IPS-NIHi7 (cell line): ENCODE results near the gene RDH5.

ENCODE experiments used
- DNase-seq: peaks from one replicate; pipeline ENCODE4 v3.0.0; 2012; ENCODE audit warnings: mixed read lengths; ENCODE audit errors: extremely low spot score

RDH5 gene

DNA sequence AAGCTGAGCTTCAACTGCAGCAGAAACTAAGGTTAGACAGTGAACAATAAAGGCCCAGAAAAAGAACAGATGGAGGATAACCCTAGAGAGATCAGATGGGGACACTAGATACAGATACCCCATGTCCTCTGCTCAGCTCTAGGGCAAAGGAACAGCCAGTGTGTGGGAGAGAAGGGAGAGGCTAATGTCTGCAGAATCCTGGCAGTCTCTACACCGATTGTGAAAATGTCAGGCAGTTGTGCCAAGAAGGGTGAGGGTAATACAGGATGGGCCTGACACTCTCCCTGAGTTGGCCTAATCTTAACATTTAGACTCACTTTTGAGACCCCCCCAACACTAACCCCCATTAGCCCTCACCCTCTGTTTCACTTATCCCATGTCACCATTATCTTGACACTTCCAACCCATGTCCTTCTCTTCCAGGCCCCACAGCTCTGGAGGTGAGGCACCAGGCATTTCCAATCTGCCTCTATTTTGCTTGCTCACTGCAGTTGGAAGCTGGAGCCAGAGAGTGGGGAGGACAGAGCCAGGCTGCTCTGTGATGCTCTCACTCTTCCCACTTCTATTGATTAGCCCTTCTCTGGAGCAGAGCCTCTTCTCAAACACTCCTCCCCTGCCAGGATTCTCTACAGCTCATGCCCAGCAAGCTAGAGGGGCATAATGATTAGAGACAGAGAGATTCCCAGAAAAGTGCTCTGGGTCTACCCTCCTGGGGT lies 7.3 kb upstream of the RDH5 start:
- no peak for DNase-seq

GRCh38 chr12:55713721-55714120 lies 6.5 kb upstream of the RDH5 start:
- no peak for DNase-seq

GRCh38 chr12:55715169-55715764 lies 4.9 kb upstream of the RDH5 start:
- no peak for DNase-seq

DNA sequence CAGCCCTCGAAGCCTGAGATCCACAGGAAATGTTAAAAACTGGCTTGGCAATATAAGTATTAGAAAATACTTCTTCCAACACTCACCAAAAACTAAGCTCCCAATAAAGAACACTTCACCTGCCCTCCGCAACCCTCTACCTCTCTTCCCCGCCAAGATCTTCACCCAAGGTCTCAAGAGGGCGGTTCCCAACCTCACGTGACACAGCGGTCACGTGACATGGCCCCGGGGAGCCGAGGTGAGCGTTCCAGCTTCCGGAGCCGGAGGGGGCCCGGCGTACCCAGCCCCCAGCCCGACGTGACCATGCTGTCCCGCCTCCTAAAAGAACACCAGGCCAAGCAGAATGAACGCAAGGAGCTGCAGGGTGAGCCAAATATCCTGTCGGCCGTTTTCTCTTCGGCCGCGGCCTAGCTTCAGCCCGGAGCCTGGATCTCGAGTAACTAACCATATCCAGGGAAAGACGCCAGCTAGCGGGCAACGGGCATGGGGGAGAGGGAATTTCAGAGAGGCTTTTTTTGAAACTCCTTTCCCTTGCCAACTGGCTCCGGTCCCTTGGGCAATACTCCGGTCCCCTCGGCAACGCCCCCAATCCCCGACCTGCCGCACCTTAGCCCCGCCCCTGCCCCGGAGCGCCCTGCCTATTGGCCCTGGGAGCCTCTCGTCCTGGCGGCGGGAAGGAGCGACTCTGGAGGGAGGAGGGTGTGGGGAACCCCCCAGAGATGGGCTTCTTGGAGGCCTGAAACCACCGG lies 4.2 kb upstream of the RDH5 start, which contains the start of gene BLOC1S1:
BLOC1S1 (plus strand) TSS at position 214 of the 749 bp plus-strand sequence; CDS start at position 220, 6 bp downstream.
- peak; percentile 94 for DNase-seq

- DNase-seq, result no peak
Observed at GRCh38 chr12:55716582-55716957, 3.6 kb upstream of the RDH5 start.

- DNase-seq, result no peak
Observed at GRCh38 chr12:55717011-55718007, 2.9 kb upstream of the RDH5 start.

- peak; percentile 55 for DNase-seq
Observed at GRCh38 chr12:55718015-55718414, 2.2 kb upstream of the RDH5 start.

- DNase-seq, result no peak
Observed at GRCh38 chr12:55718624-55719275, 1.4 kb upstream of the RDH5 start.

- no peak for DNase-seq
Observed at GRCh38 chr12:55719371-55719770, 822 bp upstream of the RDH5 start.

DNA sequence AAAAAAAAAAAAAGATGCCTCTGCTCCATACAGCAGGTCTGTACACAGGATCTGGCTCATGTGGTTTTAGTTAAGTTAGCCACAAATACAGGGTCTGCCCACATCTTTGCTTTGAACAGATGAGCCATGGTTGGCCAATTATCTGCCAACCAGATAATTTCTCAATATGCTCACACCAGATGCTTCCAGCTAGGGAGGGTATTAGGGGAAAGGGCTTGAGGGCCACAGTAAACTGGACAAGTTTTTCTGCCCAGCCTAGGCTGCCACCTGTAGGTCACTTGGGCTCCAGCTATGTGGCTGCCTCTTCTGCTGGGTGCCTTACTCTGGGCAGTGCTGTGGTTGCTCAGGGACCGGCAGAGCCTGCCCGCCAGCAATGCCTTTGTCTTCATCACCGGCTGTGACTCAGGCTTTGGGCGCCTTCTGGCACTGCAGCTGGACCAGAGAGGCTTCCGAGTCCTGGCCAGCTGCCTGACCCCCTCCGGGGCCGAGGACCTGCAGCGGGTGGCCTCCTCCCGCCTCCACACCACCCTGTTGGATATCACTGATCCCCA lies 776 bp downstream of the RDH5 start:
- DNase-seq, result peak; percentile 53

DNA sequence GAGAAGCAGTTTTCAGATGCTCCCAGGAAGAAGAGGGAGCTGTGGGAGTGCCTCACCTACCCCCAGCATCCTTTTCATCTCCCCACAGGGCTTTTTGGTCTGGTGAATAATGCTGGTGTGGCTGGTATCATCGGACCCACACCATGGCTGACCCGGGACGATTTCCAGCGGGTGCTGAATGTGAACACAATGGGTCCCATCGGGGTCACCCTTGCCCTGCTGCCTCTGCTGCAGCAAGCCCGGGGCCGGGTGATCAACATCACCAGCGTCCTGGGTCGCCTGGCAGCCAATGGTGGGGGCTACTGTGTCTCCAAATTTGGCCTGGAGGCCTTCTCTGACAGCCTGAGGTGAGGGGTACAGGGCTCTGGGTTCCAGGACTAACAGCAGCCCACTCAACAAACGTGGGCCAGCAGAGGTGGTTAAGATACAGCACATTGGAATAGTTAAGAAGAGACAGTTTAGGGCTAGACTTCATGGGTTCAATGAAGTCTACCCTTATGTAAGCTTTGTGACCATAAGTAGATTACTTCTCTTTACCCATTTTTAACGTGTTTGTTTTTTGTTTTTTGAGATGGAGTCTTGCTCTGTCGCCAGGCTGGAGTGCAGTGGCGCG lies 1.5 kb downstream of the RDH5 start:
- DNase-seq, result no peak

GRCh38 chr12:55722948-55723347 lies 2.8 kb downstream of the RDH5 start:
- DNase-seq, result no peak

DNA sequence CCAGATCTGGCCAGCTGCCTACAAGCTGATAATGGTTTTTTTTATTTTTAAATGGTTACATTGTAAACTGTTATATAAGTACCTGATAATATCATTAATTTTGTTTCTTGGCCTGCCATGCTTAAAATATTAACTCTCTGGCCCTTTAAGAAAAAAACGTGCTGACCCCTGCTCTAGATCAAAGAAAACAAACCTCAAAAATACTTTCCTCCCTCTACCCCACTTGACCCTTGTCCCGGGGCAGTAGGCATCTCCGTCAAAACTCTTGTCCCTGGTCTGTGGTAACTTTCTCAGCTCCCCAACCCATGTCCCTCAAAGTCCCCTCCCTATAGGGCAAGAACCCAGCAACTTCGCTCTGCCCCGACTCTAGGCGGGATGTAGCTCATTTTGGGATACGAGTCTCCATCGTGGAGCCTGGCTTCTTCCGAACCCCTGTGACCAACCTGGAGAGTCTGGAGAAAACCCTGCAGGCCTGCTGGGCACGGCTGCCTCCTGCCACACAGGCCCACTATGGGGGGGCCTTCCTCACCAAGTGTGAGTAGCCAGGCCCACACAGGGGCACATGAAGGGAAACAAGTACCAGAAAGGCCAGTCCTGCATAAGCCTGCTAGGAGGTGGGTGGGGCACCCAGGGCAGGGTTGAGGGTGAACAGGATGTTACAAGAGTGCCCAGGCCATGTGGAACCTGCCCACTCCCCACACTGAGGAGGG lies 3.5 kb downstream of the RDH5 start:
- DNase-seq, result no peak

DNA sequence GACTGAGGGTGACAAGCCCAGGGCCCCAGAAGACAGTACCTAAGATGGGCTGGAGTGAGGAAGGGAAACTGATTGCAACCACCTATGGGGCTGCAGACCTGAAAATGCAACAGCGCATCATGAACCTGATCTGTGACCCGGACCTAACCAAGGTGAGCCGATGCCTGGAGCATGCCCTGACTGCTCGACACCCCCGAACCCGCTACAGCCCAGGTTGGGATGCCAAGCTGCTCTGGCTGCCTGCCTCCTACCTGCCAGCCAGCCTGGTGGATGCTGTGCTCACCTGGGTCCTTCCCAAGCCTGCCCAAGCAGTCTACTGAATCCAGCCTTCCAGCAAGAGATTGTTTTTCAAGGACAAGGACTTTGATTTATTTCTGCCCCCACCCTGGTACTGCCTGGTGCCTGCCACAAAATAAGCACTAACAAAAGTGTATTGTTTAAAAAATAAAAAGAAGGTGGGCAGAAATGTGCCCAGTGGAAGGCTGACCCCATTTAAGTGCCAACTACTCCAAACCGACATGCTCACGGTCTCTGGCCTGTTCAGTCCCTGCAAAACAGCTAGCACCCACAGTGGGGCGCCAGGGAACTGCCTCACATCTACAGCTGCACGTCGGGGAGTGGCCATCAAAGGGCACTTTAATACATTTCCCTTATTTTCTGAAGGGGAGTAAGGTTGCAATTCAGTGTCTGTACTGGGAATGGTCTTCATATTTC lies 4.2 kb downstream of the RDH5 start:
- peak; percentile 46 for DNase-seq

GRCh38 chr12:55724940-55725309 lies 4.7 kb downstream of the RDH5 start:
- DNase-seq, result no peak

GRCh38 chr12:55725556-55725955 lies 5.4 kb downstream of the RDH5 start:
- DNase-seq, result no peak

GRCh38 chr12:55726971-55727370 lies 6.8 kb downstream of the RDH5 start:
- no peak for DNase-seq

DNA sequence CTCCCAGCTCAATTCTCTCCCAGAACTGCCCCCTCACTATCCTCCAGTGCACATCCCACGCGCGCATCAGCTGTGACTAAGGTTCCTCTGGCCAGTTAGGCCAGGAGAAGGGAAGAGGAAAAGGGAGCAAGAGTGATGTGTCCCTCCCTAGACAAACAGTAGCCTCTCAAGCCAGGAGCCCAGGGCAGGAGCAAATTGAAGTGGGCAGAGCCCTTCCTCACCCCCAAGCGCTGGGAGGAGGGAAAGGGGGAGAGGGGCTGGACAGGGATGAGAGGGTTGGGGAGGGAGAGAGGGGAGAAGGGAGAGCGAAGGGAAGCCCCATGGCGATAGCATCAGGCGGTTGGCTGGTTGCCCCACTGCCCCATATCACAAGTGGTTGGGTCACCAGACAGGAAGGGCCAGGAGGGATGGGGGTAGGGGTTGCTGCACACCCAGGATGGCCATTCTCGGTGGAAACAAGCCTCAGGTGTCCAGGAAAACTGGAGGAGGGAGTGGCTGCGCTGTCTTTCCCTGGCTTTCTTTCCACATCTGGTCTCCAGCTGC lies 7.5 kb downstream of the RDH5 start:
- DNase-seq, result no peak
